ENCODE results near the gene UTP18.

- TF ChIP-seq CTCF (optimal IDR thresholded peaks at IDR 0.05 in 1 of 3, IDR thresholded peaks at IDR 0.05 in 1 of 3, conservative IDR thresholded peaks at IDR 0.05 in 1 of 3; ENCODE audit: extremely low read depth in 1 of 3, insufficient read depth in 2 of 3, low read length in 3 of 3) (no peak), EZH2 (IDR thresholded peaks at IDR 0.05; ENCODE audit: low read length) (no peak)
Measured at GRCh38 chr17:51279183-51279582, 18.8 kb downstream of the UTP18 start.

Data from keratinocyte (primary cell).